SK-N-MC (cell line): ENCODE data around the gene ESPNL.
A peak's percentile ranks its signal among the peaks of the same experiment; 100 is the strongest.

Experiments
- DNase-seq: peaks from one replicate; pipeline ENCODE4 v3.0.0-alpha.2; 2011; ENCODE audit warnings: low read depth, low spot score
- H3K27ac ChIP-seq: fragments of 200-600 bp; sonication (generic); 2 replicates; pipeline ENCODE4 v1.5.1; 2016; ENCODE audit warnings: mixed run types
- H3K36me3 ChIP-seq: fragments of 200-600 bp; sonication (generic); 2 replicates; pipeline ENCODE4 v1.6.1; 2017; ENCODE audit warnings: antibody characterized with exemption, low read length, mixed read lengths; ENCODE audit not compliant: insufficient read depth
- H3K4me3 ChIP-seq: fragments of 200-600 bp; sonication (generic); 2 replicates; pipeline ENCODE4 v1.5.1; 2016
- H3K9ac ChIP-seq: fragments of 200-600 bp; sonication (generic); 2 replicates; pipeline ENCODE4 v1.8.0; 2017; ENCODE audit warnings: mixed run types, mixed read lengths; ENCODE audit not compliant: insufficient read length
- H3K9me3 ChIP-seq: fragments of 200-600 bp; sonication (generic); 2 replicates; pipeline ENCODE4 v1.6.1; 2017; ENCODE audit warnings: low read depth, mild to moderate bottlenecking, antibody characterized with exemption, low read length, moderate library complexity, mixed read lengths
- EZH2 ChIP-seq: fragments of 200-600 bp; sonication (generic); IDR thresholded peaks from one replicate; pipeline ENCODE4 v1.6.1; 2017; ENCODE audit warnings: antibody characterized with exemption
- FOXP2 ChIP-seq: optimal IDR thresholded peaks from 2 replicates; pipeline ENCODE3; 2011; ENCODE audit warnings: mild to moderate bottlenecking, moderate library complexity; ENCODE audit not compliant: insufficient read depth; ENCODE audit errors: extremely low read length, control extremely low read depth
- POLR2AphosphoS5 ChIP-seq: IDR thresholded peaks from 2 replicates; pipeline ENCODE4 v1.6.1; 2012; ENCODE audit warnings: mild to moderate bottlenecking, low read depth, low read length, borderline replicate concordance

The ESPNL gene

GRCh38 chr2:238163481-238164198 lies 63.5 kb downstream of the ESPNL start:
- H3K27ac ChIP-seq = no peak overlapping the region
- no peak for DNase-seq
- TF ChIP-seq POLR2AphosphoS5 = no peak
- TF ChIP-seq FOXP2 = no peak
- no peak for TF ChIP-seq EZH2
- H3K9me3 ChIP-seq = no peaks in the 10 kb centered on the region
- peaks cover 16% of the 10 kb centered on the region; the same call in 1 of the 2 replicates for H3K36me3 ChIP-seq
- no peak overlapping the region for H3K9ac ChIP-seq
- no peak overlapping the region for H3K4me3 ChIP-seq

GRCh38 chr2:238164906-238165287 lies 64.8 kb downstream of the ESPNL start:
- no peak for DNase-seq
- Histone ChIP-seq H3K36me3 (peaks cover 16% of the 10 kb centered on the region), H3K9me3 (no peaks in the 10 kb centered on the region), H3K9ac (no peak overlapping the region), H3K27ac (0 out of 2 replicates have a peak overlapping the region, but pooled peaks have one; percentile 13), H3K4me3 (no peak overlapping the region)
- TF ChIP-seq POLR2AphosphoS5 (no peak), EZH2 (no peak), FOXP2 (no peak)

- DNase-seq = no peak
- Histone ChIP-seq H3K9me3 (no peaks in the 10 kb centered on the region), H3K4me3 (no peak overlapping the region), H3K36me3 (peaks cover 21% of the 10 kb centered on the region), H3K9ac (no peak overlapping the region), H3K27ac (no peak overlapping the region)
- no peak for TF ChIP-seq EZH2
- no peak for TF ChIP-seq FOXP2
- no peak for TF ChIP-seq POLR2AphosphoS5
Observed at GRCh38 chr2:238165288-238165921, 65.3 kb downstream of the ESPNL start.

GRCh38 chr2:238166391-238167343 lies 66.5 kb downstream of the ESPNL start:
- TF ChIP-seq FOXP2 = no peak
- TF ChIP-seq POLR2AphosphoS5 = no peak
- no peak for TF ChIP-seq EZH2
- Histone ChIP-seq H3K4me3 (no peak overlapping the region), H3K9ac (no peak overlapping the region), H3K27ac (peak overlapping the region; percentile 19; the same call in 1 of the 2 replicates), H3K36me3 (peaks cover 31% of the 10 kb centered on the region), H3K9me3 (no peaks in the 10 kb centered on the region)
- DNase-seq = no peak

GRCh38 chr2:238167344-238167715 lies 67.2 kb downstream of the ESPNL start:
- Histone ChIP-seq H3K9ac (no peak overlapping the region), H3K36me3 (peaks cover 36% of the 10 kb centered on the region), H3K9me3 (no peaks in the 10 kb centered on the region), H3K4me3 (no peak overlapping the region), H3K27ac (peak overlapping the region; percentile 98)
- TF ChIP-seq EZH2 (no peak), POLR2AphosphoS5 (no peak), FOXP2 (no peak)
- DNase-seq = no peak

- peak overlapping the region; percentile 98 for H3K27ac ChIP-seq
- H3K36me3 ChIP-seq = peaks cover 40% of the 10 kb centered on the region
- TF ChIP-seq EZH2 (no peak), POLR2AphosphoS5 (no peak), FOXP2 (no peak)
- no peak overlapping the region for H3K4me3 ChIP-seq
- no peak for DNase-seq
- H3K9ac ChIP-seq = no peak overlapping the region
- no peaks in the 10 kb centered on the region for H3K9me3 ChIP-seq
Observed at GRCh38 chr2:238167761-238168160, 67.6 kb downstream of the ESPNL start.

GRCh38 chr2:238168196-238169047 lies 68.3 kb downstream of the ESPNL start:
- H3K9me3 ChIP-seq = no peaks in the 10 kb centered on the region
- TF ChIP-seq POLR2AphosphoS5 = peak; percentile 9; the same call in 1 of the 2 replicates
- no peak for TF ChIP-seq EZH2
- no peak for TF ChIP-seq FOXP2
- peak overlapping the region; percentile 68 for H3K9ac ChIP-seq
- H3K4me3 ChIP-seq = no peak overlapping the region
- no peak for DNase-seq
- peak overlapping the region; percentile 98 for H3K27ac ChIP-seq
- peaks cover 47% of the 10 kb centered on the region for H3K36me3 ChIP-seq

GRCh38 chr2:238169048-238169707 lies 69.0 kb downstream of the ESPNL start:
- peak overlapping the region; percentile 11; the same call in 1 of the 2 replicates for H3K4me3 ChIP-seq
- H3K9ac ChIP-seq = peak overlapping the region; percentile 68
- TF ChIP-seq POLR2AphosphoS5 (peak; percentile 7; the same call in 1 of the 2 replicates), FOXP2 (no peak)
- peaks cover 54% of the 10 kb centered on the region for H3K36me3 ChIP-seq
- no peaks in the 10 kb centered on the region for H3K9me3 ChIP-seq
- DNase-seq = peak; percentile 89
- H3K27ac ChIP-seq = peak overlapping the region; percentile 98
